Measurements from ENCODE around the gene EPHA7. TPM values are rescaled to one million over a fixed set of nuclear protein-coding genes. Genes with fewer than 3 reads are reported as not detected.

Gene EPHA7
- total and polyA plus RNA-seq, 2 experiments from 2014 or later: 35.8 to 59.0 TPM

DNA sequence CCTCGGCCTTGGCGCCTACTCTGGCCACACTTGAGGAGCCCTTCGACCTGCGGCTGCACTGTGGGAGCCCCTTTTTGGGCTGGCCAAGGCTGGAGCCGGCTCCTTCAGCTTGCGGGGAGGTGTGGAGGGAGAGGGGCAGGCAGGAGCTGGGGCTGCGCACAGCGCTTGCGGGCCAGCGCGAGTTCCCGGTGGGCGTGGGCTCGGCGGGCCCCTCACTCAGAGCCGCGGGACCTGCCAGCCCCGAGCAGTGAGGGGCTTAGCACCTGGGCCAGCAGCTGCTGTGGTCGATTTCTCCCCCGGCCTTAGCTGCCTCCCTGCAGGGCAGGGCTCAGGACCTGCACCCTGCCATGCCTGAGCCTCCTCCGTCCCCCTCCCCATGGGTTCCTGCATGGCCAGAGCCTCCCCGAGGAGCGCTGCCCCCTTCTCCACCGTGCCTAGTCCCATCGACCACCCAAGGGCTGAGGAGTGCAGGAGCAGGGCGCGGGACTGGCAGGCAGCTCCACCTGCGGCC, 136.8 kb downstream of the EPHA7 start:
- H3K27ac ChIP-seq: no peak overlapping the region

DNA sequence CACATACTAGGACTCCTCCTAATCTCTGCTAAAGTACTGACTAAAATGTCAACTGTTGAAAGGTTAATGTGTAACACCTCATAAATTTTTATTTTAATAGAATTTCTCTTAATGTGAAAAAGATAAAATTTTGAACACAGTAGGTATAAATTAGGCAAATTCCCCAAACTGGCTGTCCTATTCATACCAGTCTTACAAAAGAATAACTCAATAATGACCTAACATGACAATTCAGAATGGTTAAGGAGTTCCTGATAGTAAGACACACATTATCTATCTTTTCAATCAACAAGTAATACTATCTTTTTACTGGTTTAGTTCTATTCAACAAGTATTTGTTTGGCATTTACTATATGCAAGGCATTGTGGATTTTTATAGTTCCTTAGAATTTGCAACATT, 141.1 kb downstream of the EPHA7 start:
- Histone ChIP-seq H3K4me3 (no peak overlapping the region), H3K27me3 (no peaks in the 10 kb centered on the region), H3K36me3 (no peaks in the 10 kb centered on the region), H3K9me3 (ENCODE audit: low read depth) (no peaks in the 10 kb centered on the region), H3K27ac (peak overlapping the region; percentile 58), H3K4me1 (ENCODE audit: low read depth) (peaks cover 44% of the 10 kb centered on the region)
- TF ChIP-seq, protein P1, sequence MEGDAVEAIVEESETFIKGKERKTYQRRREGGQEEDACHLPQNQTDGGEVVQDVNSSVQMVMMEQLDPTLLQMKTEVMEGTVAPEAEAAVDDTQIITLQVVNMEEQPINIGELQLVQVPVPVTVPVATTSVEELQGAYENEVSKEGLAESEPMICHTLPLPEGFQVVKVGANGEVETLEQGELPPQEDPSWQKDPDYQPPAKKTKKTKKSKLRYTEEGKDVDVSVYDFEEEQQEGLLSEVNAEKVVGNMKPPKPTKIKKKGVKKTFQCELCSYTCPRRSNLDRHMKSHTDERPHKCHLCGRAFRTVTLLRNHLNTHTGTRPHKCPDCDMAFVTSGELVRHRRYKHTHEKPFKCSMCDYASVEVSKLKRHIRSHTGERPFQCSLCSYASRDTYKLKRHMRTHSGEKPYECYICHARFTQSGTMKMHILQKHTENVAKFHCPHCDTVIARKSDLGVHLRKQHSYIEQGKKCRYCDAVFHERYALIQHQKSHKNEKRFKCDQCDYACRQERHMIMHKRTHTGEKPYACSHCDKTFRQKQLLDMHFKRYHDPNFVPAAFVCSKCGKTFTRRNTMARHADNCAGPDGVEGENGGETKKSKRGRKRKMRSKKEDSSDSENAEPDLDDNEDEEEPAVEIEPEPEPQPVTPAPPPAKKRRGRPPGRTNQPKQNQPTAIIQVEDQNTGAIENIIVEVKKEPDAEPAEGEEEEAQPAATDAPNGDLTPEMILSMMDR (IDR thresholded peaks at IDR 0.05; ENCODE audit: low read depth, low read length): no peak
- DNase-seq (ENCODE audit: low read depth in 1 of 2, low spot score in 1 of 2): no peak

More for the DNA sequence above, 136.8 kb downstream of the EPHA7 start:
- H3K9me3 ChIP-seq (ENCODE audit: low read depth): no peaks in the 10 kb centered on the region
- H3K36me3 ChIP-seq: no peaks in the 10 kb centered on the region
- no peak overlapping the region for H3K4me3 ChIP-seq
- DNase-seq (ENCODE audit: low read depth in 1 of 2, low spot score in 1 of 2): no peak
- H3K4me1 ChIP-seq (ENCODE audit: low read depth): peaks cover 27% of the 10 kb centered on the region
- TF ChIP-seq, protein P1 (IDR thresholded peaks at IDR 0.05; ENCODE audit: low read depth, low read length): no peak
- no peaks in the 10 kb centered on the region for H3K27me3 ChIP-seq

DNA sequence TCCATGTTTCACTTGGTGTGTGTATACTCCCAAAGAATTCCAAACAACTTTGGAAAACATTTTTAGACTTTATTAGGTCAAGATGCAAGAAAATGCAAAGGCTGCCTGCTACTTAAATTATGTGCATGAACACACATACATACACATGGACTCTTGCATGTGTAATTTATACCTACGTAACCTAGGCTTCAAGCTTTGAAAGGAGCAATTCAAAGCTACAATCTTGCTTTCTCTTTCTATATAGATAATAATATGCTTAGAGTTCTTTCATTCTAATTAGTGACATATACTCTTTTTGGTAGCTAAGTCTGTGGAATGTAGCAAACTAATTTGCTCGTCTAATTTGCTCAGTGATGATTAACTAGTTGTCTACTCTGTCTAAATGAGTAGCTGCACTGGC, 146.5 kb downstream of the EPHA7 start:
- Histone ChIP-seq H3K36me3 (peaks cover 7% of the 10 kb centered on the region), H3K27me3 (no peaks in the 10 kb centered on the region), H3K4me1 (ENCODE audit: low read depth) (peaks cover 20% of the 10 kb centered on the region), H3K4me3 (no peak overlapping the region), H3K9me3 (ENCODE audit: low read depth) (no peaks in the 10 kb centered on the region), H3K27ac (no peak overlapping the region)
- TF ChIP-seq, protein P1 (IDR thresholded peaks at IDR 0.05; ENCODE audit: low read depth, low read length): no peak
- no peak for DNase-seq (ENCODE audit: low read depth in 1 of 2, low spot score in 1 of 2)

DNA sequence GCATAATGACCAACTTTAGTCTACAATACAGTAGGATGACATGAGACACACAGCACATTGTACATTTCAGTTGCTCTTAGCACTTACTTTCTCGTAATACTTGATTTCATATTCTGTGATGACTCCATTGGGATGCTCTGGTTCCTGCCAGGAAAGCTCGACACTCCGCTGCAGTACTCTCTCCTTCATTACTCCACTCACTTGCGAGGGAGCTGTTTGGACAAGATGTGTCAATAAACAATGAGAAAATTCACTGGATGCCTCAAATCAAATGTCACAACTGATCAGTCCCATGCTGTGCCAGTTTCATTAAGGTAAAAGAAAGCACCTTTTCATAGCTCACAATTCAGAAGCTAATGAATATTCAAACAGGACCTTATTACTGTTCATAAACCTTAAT, 147.1 kb downstream of the EPHA7 start:
- Histone ChIP-seq H3K27me3 (no peaks in the 10 kb centered on the region), H3K4me1 (ENCODE audit: low read depth) (peaks cover 16% of the 10 kb centered on the region), H3K9me3 (ENCODE audit: low read depth) (no peaks in the 10 kb centered on the region), H3K4me3 (no peak overlapping the region), H3K36me3 (peaks cover 11% of the 10 kb centered on the region), H3K27ac (no peak overlapping the region)
- TF ChIP-seq, protein P1 (IDR thresholded peaks at IDR 0.05; ENCODE audit: low read depth, low read length): no peak
- DNase-seq (ENCODE audit: low read depth in 1 of 2, low spot score in 1 of 2): no peak

DNA sequence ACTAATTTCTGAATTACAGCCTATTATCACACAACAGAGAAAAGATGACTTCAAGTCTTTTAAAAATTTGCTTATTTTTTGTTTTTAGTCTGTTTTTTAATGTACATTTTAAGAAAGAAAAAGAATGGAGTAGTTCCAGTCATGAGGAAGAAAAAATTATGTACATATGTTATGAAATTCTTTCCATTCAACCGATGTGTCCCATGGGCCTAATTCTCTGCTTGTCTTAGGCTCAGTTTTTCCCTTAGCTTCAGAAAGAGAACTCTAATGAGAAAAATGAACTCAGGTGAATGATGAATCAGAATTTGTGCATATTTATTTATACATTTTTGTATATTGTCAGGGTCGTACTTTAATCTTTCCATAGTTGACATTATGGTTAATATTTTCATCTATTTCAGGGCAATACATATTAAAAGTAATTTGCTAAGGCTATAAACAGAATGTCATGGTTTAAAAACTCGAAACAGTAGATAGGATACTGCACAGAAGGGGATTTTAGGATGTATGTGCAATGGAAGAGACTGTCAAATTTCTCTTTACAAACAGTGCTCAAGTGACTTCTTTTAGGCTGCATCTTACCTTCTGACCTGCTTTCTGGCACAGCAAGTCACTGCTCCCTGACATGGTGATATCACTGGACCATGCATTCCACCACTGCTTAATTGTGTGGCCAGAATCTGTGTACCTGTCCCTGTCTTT, 153.1 kb downstream of the EPHA7 start:
- no peaks in the 10 kb centered on the region for H3K27me3 ChIP-seq
- no peak overlapping the region for H3K27ac ChIP-seq
- H3K4me1 ChIP-seq (ENCODE audit: low read depth): no peaks in the 10 kb centered on the region
- no peak overlapping the region for H3K4me3 ChIP-seq
- H3K9me3 ChIP-seq (ENCODE audit: low read depth): no peaks in the 10 kb centered on the region
- H3K36me3 ChIP-seq: peaks cover 35% of the 10 kb centered on the region
- TF ChIP-seq, protein P1 (IDR thresholded peaks at IDR 0.05; ENCODE audit: low read depth, low read length): no peak
- DNase-seq (ENCODE audit: low read depth in 1 of 2, low spot score in 1 of 2): no peak

Data from cardiac muscle cell (in vitro differentiated cells and primary cell).